Tibial nerve (tissue), 3 donors: Measurements from ENCODE around the gene LCLAT1.

Experiments used
- CTCF ChIP-seq, 5 experiments: fragments of 200-600 bp in 3 of 5; fragments of 450-650 bp in 2 of 5; sonication (generic) in 3 of 5; IDR thresholded peaks; one replicate each; pipeline ENCODE4 v1.5.1; 2016 to 2019; ENCODE audit warnings: antibody characterized with exemption in 5 of 5, mild to moderate bottlenecking in 3 of 5, moderate library complexity in 2 of 5
- POLR2A ChIP-seq, 2 donors: fragments of 450-650 bp; IDR thresholded peaks; one replicate each; pipeline ENCODE4 v1.6.1; 2017; ENCODE audit warnings: antibody characterized with exemption in 2 of 2, mild to moderate bottlenecking in 2 of 2, moderate library complexity in 2 of 2

- TF ChIP-seq POLR2A (IDR thresholded peaks at IDR 0.05) (no peak), CTCF (IDR thresholded peaks at IDR 0.05) (no peak)
Measured at GRCh38 chr2:30663806-30664205, 216.8 kb downstream of the LCLAT1 start.
